ENCODE measurements around the gene WNK2.

DNA sequence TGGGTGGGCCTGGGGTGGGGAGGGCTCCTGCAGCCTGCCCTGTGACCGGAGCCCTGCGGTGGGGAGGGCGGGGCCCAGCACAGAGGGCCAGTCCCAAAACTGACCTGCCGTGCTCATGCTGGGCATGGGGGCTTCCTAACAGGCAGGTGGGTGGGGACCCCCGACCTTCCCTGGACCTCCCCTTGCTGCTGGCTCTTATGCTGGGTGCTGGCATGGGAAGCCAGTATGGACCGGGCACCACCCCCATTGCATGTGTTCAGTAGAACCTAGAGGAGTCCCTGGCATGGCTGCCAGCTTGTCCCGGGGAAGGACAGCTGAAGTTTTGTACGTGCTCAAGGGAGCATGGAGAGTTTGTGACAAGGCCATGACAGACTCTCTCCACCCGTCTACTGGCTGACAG, 37.1 kb downstream of the WNK2 start:
- TF ChIP-seq POLR2A (IDR thresholded peaks at IDR 0.05): no peak
- TF ChIP-seq, protein P1, sequence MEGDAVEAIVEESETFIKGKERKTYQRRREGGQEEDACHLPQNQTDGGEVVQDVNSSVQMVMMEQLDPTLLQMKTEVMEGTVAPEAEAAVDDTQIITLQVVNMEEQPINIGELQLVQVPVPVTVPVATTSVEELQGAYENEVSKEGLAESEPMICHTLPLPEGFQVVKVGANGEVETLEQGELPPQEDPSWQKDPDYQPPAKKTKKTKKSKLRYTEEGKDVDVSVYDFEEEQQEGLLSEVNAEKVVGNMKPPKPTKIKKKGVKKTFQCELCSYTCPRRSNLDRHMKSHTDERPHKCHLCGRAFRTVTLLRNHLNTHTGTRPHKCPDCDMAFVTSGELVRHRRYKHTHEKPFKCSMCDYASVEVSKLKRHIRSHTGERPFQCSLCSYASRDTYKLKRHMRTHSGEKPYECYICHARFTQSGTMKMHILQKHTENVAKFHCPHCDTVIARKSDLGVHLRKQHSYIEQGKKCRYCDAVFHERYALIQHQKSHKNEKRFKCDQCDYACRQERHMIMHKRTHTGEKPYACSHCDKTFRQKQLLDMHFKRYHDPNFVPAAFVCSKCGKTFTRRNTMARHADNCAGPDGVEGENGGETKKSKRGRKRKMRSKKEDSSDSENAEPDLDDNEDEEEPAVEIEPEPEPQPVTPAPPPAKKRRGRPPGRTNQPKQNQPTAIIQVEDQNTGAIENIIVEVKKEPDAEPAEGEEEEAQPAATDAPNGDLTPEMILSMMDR (IDR thresholded peaks at IDR 0.05): no peak

Measured in adrenal gland (tissue), 5 donors.